NCI-H187 (cell line): ENCODE results near the gene KAZN.
"Not testable (repeated sequence)": the region's sequence is repeated elsewhere in the genome, so short reads cannot be mapped to it uniquely, and the experiment has no call there.

Experiments used
- DNase-seq, 2 experiments: peaks; one replicate each; lab custom pipeline; 2025; lab: John Stamatoyannopoulos, UW

The KAZN gene

GRCh38 chr1:15035236-15035635 is 436.8 kb downstream of the KAZN start:
- DNase-seq = no peak

GRCh38 chr1:15036101-15036500 is 437.6 kb downstream of the KAZN start:
- DNase-seq = no peak

- no peak for DNase-seq
These were observed 439.9 kb downstream of the KAZN start for GRCh38 chr1:15038232-15039016.

- DNase-seq = no peak
These were observed 440.6 kb downstream of the KAZN start for GRCh38 chr1:15039017-15039648.

GRCh38 chr1:15039901-15040300 is 441.4 kb downstream of the KAZN start:
- DNase-seq = no peak

- DNase-seq = not testable (repeated sequence)
These were observed 442.2 kb downstream of the KAZN start for GRCh38 chr1:15040685-15041084.

- no peak for DNase-seq
These were observed 444.4 kb downstream of the KAZN start for GRCh38 chr1:15042866-15043265.

GRCh38 chr1:15043934-15044333 is 445.4 kb downstream of the KAZN start:
- no peak for DNase-seq

GRCh38 chr1:15045123-15045522 is 446.6 kb downstream of the KAZN start:
- DNase-seq = no peak

- DNase-seq = peak; percentile 9 to 26
These were observed 448.1 kb downstream of the KAZN start for GRCh38 chr1:15046487-15047165.

- DNase-seq = no peak
These were observed 448.8 kb downstream of the KAZN start for GRCh38 chr1:15047237-15047636.

- DNase-seq = no peak
These were observed 450.0 kb downstream of the KAZN start for GRCh38 chr1:15048437-15048980.

GRCh38 chr1:15049067-15049466 is 450.6 kb downstream of the KAZN start:
- no peak for DNase-seq

GRCh38 chr1:15051882-15052528 is 453.5 kb downstream of the KAZN start:
- DNase-seq = no peak

GRCh38 chr1:15053153-15053552 is 454.7 kb downstream of the KAZN start:
- no peak for DNase-seq

- no peak for DNase-seq
These were observed 457.4 kb downstream of the KAZN start for GRCh38 chr1:15055736-15056415.

- DNase-seq = no peak
These were observed 458.2 kb downstream of the KAZN start for GRCh38 chr1:15056515-15057285.

GRCh38 chr1:15057834-15058233 is 459.3 kb downstream of the KAZN start:
- no peak for DNase-seq

GRCh38 chr1:15058261-15058660 is 459.8 kb downstream of the KAZN start:
- DNase-seq = no peak

GRCh38 chr1:15060104-15060503 is 461.6 kb downstream of the KAZN start:
- DNase-seq = no peak
